ENCODE data around the gene GRXCR2. TPM values are rescaled to one million over a fixed set of nuclear protein-coding genes. Genes with fewer than 3 reads are reported as not detected.

GRXCR2 gene
- total RNA-seq, 1 experiment from 2014 or later: not detected

GRCh38 chr5:145855763-145856267 lies 17.0 kb downstream of the GRXCR2 start:
- BruUV-seq (replicated peaks): no TSS peak
- Mint-ChIP-seq H3K4me1 (ENCODE audit: insufficient read depth, unreplicated experiment) (peaks cover 8% of the 10 kb centered on the region), H3K9me3 (ENCODE audit: unreplicated experiment) (no peaks in the 10 kb centered on the region), H3K27ac (ENCODE audit: low read depth, unreplicated experiment) (no peak overlapping the region), H3K27me3 (ENCODE audit: insufficient read depth, unreplicated experiment) (no peaks in the 10 kb centered on the region), H3K4me3 (ENCODE audit: unreplicated experiment) (no peak overlapping the region), H3K36me3 (ENCODE audit: insufficient read depth, unreplicated experiment) (no peaks in the 10 kb centered on the region)
- CTCF ChIA-PET: interaction anchor here (0.8 to 6.6 kb wide), 9 partner anchors 14 to 275 kb away, joined by 3 to 43 read pairs (median 4); no protein-coding TSS in a partner anchor
- intact Hi-C loops (cut with micrococcal nuclease): no loop called here
- no peak for DNase-seq (ENCODE audit: unreplicated experiment)
- TF ChIP-seq CTCF (IDR thresholded peaks at IDR 0.05; ENCODE audit: unreplicated experiment): no peak
- POLR2A ChIA-PET: interaction anchor here (1.3 kb wide), 1 partner anchor 9 kb away, joined by 4 read pairs; no protein-coding TSS in a partner anchor

GRCh38 chr5:145854651-145855258 lies 18.1 kb downstream of the GRXCR2 start:
- no TSS peak for BruUV-seq (replicated peaks)
- Mint-ChIP-seq H3K36me3 (ENCODE audit: insufficient read depth, unreplicated experiment) (no peaks in the 10 kb centered on the region), H3K9me3 (ENCODE audit: unreplicated experiment) (no peaks in the 10 kb centered on the region), H3K27me3 (ENCODE audit: insufficient read depth, unreplicated experiment) (no peaks in the 10 kb centered on the region), H3K4me3 (ENCODE audit: unreplicated experiment) (no peak overlapping the region), H3K27ac (ENCODE audit: low read depth, unreplicated experiment) (no peak overlapping the region), H3K4me1 (ENCODE audit: insufficient read depth, unreplicated experiment) (peaks cover 8% of the 10 kb centered on the region)
- POLR2A ChIA-PET: interaction anchor here (0.7 to 1.3 kb wide), 10 partner anchors 8 to 186 kb away, joined by 3 to 5 read pairs (median 4); partner anchors contain the start of gene PRELID2
- CTCF ChIA-PET: interaction anchor here (0.6 to 6.6 kb wide), 14 partner anchors 8 to 330 kb away, joined by 3 to 43 read pairs (median 3); no protein-coding TSS in a partner anchor
- peak; percentile 80 for DNase-seq (ENCODE audit: unreplicated experiment)
- intact Hi-C loops (cut with micrococcal nuclease): no loop called here
- no peak for TF ChIP-seq CTCF (IDR thresholded peaks at IDR 0.05; ENCODE audit: unreplicated experiment)

- Mint-ChIP-seq H3K27ac (ENCODE audit: low read depth, unreplicated experiment) (no peak overlapping the region), H3K4me1 (ENCODE audit: insufficient read depth, unreplicated experiment) (peaks cover 15% of the 10 kb centered on the region), H3K4me3 (ENCODE audit: unreplicated experiment) (no peak overlapping the region), H3K9me3 (ENCODE audit: unreplicated experiment) (no peaks in the 10 kb centered on the region), H3K36me3 (ENCODE audit: insufficient read depth, unreplicated experiment) (no peaks in the 10 kb centered on the region), H3K27me3 (ENCODE audit: insufficient read depth, unreplicated experiment) (no peaks in the 10 kb centered on the region)
- CTCF ChIA-PET: interaction anchor here (0.6 to 6.6 kb wide), 7 partner anchors 7 to 329 kb away, joined by 3 to 43 read pairs (median 3); no protein-coding TSS in a partner anchor
- POLR2A ChIA-PET: interaction anchor here (0.6 to 2.1 kb wide), 8 partner anchors 12 to 187 kb away, joined by 3 to 8 read pairs (median 4); partner anchors contain the start of gene PRELID2
- no peak for TF ChIP-seq CTCF (IDR thresholded peaks at IDR 0.05; ENCODE audit: unreplicated experiment)
- no TSS peak for BruUV-seq (replicated peaks)
- no peak for DNase-seq (ENCODE audit: unreplicated experiment)
- intact Hi-C loops (cut with micrococcal nuclease): no loop called here
These were observed 18.9 kb downstream of the GRXCR2 start for GRCh38 chr5:145853781-145854376.

DNA sequence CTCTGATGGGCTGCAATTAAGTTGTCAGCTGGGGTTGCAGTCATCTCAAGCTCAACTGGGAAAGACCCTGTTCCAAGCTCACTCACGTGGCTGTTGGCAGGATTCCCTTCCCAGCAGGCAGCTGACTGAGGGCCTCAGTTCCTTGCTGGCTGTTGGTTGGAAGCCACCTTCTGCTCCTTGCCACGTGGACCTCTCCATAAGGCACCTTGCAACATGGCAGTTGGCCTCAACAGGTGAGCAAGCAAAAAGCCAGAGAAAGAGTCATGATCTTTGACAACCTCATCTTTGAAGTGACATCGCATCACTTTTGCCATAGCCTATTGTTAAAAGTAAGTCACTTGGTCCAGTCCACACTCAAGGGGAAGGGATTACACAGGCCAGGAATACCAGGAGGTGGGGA lies 19.8 kb downstream of the GRXCR2 start:
- intact Hi-C loops (cut with micrococcal nuclease): no loop called here
- CTCF ChIA-PET: interaction anchor here (0.5 to 6.6 kb wide), 4 partner anchors 8 to 196 kb away, joined by 3 to 43 read pairs (median 3); no protein-coding TSS in a partner anchor
- BruUV-seq (replicated peaks): no TSS peak
- Mint-ChIP-seq H3K9me3 (ENCODE audit: unreplicated experiment) (no peaks in the 10 kb centered on the region), H3K27ac (ENCODE audit: low read depth, unreplicated experiment) (no peak overlapping the region), H3K27me3 (ENCODE audit: insufficient read depth, unreplicated experiment) (no peaks in the 10 kb centered on the region), H3K36me3 (ENCODE audit: insufficient read depth, unreplicated experiment) (no peaks in the 10 kb centered on the region), H3K4me1 (ENCODE audit: insufficient read depth, unreplicated experiment) (peaks cover 19% of the 10 kb centered on the region), H3K4me3 (ENCODE audit: unreplicated experiment) (no peak overlapping the region)
- TF ChIP-seq CTCF (IDR thresholded peaks at IDR 0.05; ENCODE audit: unreplicated experiment): no peak
- POLR2A ChIA-PET: interaction anchor here (1.0 to 2.1 kb wide), 2 partner anchors 11 to 27 kb away, joined by 4 to 8 read pairs; no protein-coding TSS in a partner anchor
- no peak for DNase-seq (ENCODE audit: unreplicated experiment)
